Measurements from ENCODE around the gene CLIP3.
A peak's percentile ranks its signal among the peaks of the same experiment; 100 is the strongest.
"Not testable (repeated sequence)": the region's sequence is repeated elsewhere in the genome, so short reads cannot be mapped to it uniquely, and the experiment has no call there.

The CLIP3 gene

GRCh38 chr19:36008336-36008978, 24.2 kb downstream of the CLIP3 start, which contains the start of gene SYNE4:
SYNE4 (minus strand) TSS chr19:36008813; CDS start chr19:36008681, 132 bp downstream.
- DNase-seq = no peak

GRCh38 chr19:36006955-36007354, 25.7 kb downstream of the CLIP3 start:
- DNase-seq = no peak

GRCh38 chr19:36003284-36003683, 29.4 kb downstream of the CLIP3 start:
- no peak for DNase-seq

- DNase-seq = no peak
Measured at GRCh38 chr19:36001605-36002004, 31.1 kb downstream of the CLIP3 start.

GRCh38 chr19:35996777-35997176, 35.9 kb downstream of the CLIP3 start:
- DNase-seq = no peak

- peak; percentile 48 for DNase-seq
Measured at GRCh38 chr19:35995048-35995993, 37.4 kb downstream of the CLIP3 start, which contains the start of gene SDHAF1. SDHAF1 (plus strand) TSS chr19:35995188; CDS start chr19:35995275, 87 bp downstream.

- no peak for DNase-seq
Measured at GRCh38 chr19:35993923-35994598, 38.6 kb downstream of the CLIP3 start.

GRCh38 chr19:35992907-35993765, 39.5 kb downstream of the CLIP3 start:
- DNase-seq = no peak

- DNase-seq = no peak
Measured at GRCh38 chr19:35991731-35992450, 40.8 kb downstream of the CLIP3 start.

GRCh38 chr19:35990771-35991730, 41.6 kb downstream of the CLIP3 start:
- DNase-seq = no peak

GRCh38 chr19:35990156-35990555, 42.5 kb downstream of the CLIP3 start:
- DNase-seq = no peak

GRCh38 chr19:35988824-35989223, 43.8 kb downstream of the CLIP3 start:
- DNase-seq = no peak

GRCh38 chr19:35987571-35987896, 45.1 kb downstream of the CLIP3 start:
- DNase-seq = no peak

GRCh38 chr19:35986664-35987570, 45.8 kb downstream of the CLIP3 start:
- no peak for DNase-seq

- no peak for DNase-seq
Measured at GRCh38 chr19:35986111-35986510, 46.6 kb downstream of the CLIP3 start.

- DNase-seq = no peak
Measured at GRCh38 chr19:35983177-35983576, 49.5 kb downstream of the CLIP3 start.

- not testable (repeated sequence) for DNase-seq
Measured at GRCh38 chr19:35980997-35981396, 51.7 kb downstream of the CLIP3 start.

GRCh38 chr19:35978832-35979365, 53.8 kb downstream of the CLIP3 start:
- DNase-seq = no peak

GRCh38 chr19:35978271-35978670, 54.4 kb downstream of the CLIP3 start:
- no peak for DNase-seq
